ENCODE data around the gene SPTBN1. TPM values are rescaled to one million over a fixed set of nuclear protein-coding genes. Genes with fewer than 3 reads are reported as not detected.

Gene SPTBN1
- total RNA-seq, 1 donor: 200 TPM

DNA sequence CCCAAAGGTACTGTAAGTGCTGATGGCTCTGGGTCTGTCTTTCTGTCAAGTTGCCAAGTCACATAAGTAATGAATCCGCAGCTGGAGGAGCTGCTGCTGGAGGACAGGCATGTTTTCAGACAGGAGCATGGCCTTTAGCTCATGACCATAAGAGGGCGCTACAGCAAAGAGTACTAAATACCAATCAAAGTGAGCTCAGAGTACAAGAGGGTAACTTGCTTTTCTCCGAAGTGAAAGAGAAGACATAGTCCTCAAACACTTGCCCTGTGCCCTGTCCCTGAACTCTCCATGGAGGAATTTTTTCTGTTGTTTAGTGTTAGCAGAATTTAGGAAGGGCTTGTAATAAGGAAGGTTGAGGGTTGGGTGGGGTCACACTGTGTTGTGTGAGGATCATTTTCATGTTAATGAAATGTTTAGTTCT, 209.3 kb downstream of the SPTBN1 start:
- H3K4me3 ChIP-seq (ENCODE audit: low read depth, low read length): no peak overlapping the region
- DNase-seq (ENCODE audit: low read depth): peak; percentile 93
- peak; percentile 88 for TF ChIP-seq CTCF (IDR thresholded peaks at IDR 0.05; ENCODE audit: insufficient read depth, low read depth, low read length)

- peak overlapping the region; percentile 4 for H3K4me3 ChIP-seq (ENCODE audit: low read depth, low read length)
- DNase-seq (ENCODE audit: low read depth): peak; percentile 98
- TF ChIP-seq CTCF (IDR thresholded peaks at IDR 0.05; ENCODE audit: insufficient read depth, low read depth, low read length): no peak
Observed at GRCh38 chr2:54666131-54666633, 210.1 kb downstream of the SPTBN1 start.

DNA sequence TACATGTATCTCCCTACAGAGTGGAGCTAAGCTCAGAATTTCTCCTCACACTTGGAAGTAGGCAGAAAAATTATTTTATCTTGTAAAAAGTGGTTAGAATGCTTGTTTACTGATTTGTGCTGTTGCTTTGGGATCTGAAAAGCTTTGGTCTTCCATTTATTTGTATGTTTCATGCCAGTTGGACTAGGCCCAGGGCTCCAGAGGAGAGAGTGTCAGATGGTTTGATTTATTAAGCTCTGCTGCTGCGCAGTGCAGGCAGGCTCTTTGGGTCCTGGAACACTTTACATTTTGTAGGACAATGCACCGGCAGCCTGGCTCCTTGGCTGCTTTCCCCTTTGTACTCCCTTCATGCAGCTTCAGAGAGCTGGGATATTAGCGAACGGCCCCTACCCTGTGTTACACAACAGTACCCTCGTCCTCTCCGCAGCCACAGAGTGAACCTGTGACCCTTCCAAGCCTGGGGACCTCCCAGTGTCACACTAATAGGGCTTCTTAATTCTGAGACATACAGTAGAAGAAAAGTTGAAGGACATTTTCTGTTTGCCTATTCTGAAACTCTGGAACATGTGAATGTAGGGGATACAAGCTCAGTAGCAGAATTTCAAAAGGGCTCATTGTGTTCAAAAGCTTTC, 210.6 kb downstream of the SPTBN1 start:
- H3K4me3 ChIP-seq (ENCODE audit: low read depth, low read length): no peak overlapping the region
- peak; percentile 82 for DNase-seq (ENCODE audit: low read depth)
- TF ChIP-seq CTCF (IDR thresholded peaks at IDR 0.05; ENCODE audit: insufficient read depth, low read depth, low read length): no peak

- no peak for TF ChIP-seq CTCF (IDR thresholded peaks at IDR 0.05; ENCODE audit: insufficient read depth, low read depth, low read length)
- no peak overlapping the region for H3K4me3 ChIP-seq (ENCODE audit: low read depth, low read length)
- no peak for DNase-seq (ENCODE audit: low read depth)
Observed at GRCh38 chr2:54667266-54667639, 211.1 kb downstream of the SPTBN1 start.

DNA sequence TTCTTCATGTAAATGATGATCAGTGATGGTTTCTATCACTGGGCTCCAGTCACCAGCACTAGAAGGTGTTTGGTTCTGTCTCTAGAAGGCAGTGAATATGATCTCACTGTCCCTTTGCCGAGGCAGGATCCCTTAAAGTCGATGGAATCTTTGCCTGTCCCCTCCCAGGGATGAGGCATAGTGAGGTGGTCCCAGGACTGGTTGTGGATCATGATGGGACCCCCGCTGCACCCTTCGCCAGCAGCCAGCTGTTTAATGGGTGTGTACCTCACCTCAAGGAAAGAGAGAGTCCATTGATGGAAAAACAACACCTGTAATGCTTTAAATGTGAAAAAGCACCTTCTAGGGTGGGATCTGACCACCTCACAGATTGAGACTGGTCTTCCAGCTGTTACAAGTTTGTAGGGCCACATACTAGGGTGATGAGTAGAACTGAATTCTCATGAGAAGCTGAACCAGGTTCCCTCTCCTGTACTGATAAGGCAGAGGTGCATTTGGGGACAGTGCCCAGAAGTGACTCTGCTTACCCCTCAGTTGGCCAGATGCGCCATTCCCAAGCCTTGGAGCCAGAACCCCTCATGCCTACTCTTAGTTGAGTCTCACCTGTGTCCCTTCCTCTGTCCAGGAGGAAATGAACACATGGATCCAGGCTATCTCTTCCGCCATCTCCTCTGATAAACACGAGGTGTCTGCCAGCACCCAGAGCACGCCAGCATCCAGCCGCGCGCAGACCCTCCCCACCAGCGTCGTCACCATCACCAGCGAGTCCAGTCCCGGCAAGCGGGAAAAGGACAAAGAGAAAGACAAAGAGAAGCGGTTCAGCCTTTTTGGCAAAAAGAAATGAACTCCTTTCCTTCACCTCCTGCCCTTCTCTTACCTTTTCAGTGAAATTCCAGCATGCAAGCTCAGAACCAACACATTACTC, 211.9 kb downstream of the SPTBN1 start:
- TF ChIP-seq CTCF (IDR thresholded peaks at IDR 0.05; ENCODE audit: insufficient read depth, low read depth, low read length): no peak
- no peak for DNase-seq (ENCODE audit: low read depth)
- H3K4me3 ChIP-seq (ENCODE audit: low read depth, low read length): no peak overlapping the region

GRCh38 chr2:54668711-54669110, 212.6 kb downstream of the SPTBN1 start:
- no peak for TF ChIP-seq CTCF (IDR thresholded peaks at IDR 0.05; ENCODE audit: insufficient read depth, low read depth, low read length)
- no peak for DNase-seq (ENCODE audit: low read depth)

More at GRCh38 chr2:54668711-54669110, 212.6 kb downstream of the SPTBN1 start:
- no peak overlapping the region for H3K4me3 ChIP-seq (ENCODE audit: low read depth, low read length)
